GM12865 (cell line): ENCODE data around the gene RMND1.
A peak's percentile ranks its signal among the peaks of the same experiment; 100 is the strongest.

ENCODE experiments used
- DNase-seq: peaks from one replicate; pipeline ENCODE4 v3.0.0; 2010; ENCODE audit warnings: low read depth
- H3K4me3 ChIP-seq: 2 replicates; pipeline ENCODE4 v1.5.1; 2011; ENCODE audit warnings: mild to moderate bottlenecking, low read depth, low read length, control low read depth
- CTCF ChIP-seq: IDR thresholded peaks from 2 replicates; pipeline ENCODE4 v1.5.1; 2011; ENCODE audit warnings: low read length, control low read depth, low read depth, inconsistent platforms; ENCODE audit not compliant: insufficient read depth; ENCODE audit errors: missing control alignments

The RMND1 gene

GRCh38 chr6:151494235-151494935, 42.5 kb upstream of the RMND1 start:
- peak overlapping the region; percentile 14; the same call in 1 of the 2 replicates for H3K4me3 ChIP-seq
- peak; percentile 28 for DNase-seq
- no peak for TF ChIP-seq CTCF

GRCh38 chr6:151493804-151494234, 41.9 kb upstream of the RMND1 start, which contains the start of gene CCDC170:
Gene CCDC170, plus strand, starts transcription at chr6:151494017. Its CDS starts 112 bp downstream, at chr6:151494129.
- TF ChIP-seq CTCF, result no peak
- DNase-seq, result no peak
- H3K4me3 ChIP-seq, result peak within 1 kb of the TSS; percentile 14; the same call in 1 of the 2 replicates

- H3K4me3 ChIP-seq, result no peak overlapping the region
- DNase-seq, result no peak
- no peak for TF ChIP-seq CTCF
These were observed 41.4 kb upstream of the RMND1 start for GRCh38 chr6:151493161-151493803.

- no peak overlapping the region for H3K4me3 ChIP-seq
- DNase-seq, result no peak
- TF ChIP-seq CTCF, result no peak
These were observed 39.1 kb upstream of the RMND1 start for GRCh38 chr6:151490996-151491395.

- H3K4me3 ChIP-seq, result no peak overlapping the region
- TF ChIP-seq CTCF, result no peak
- DNase-seq, result no peak
These were observed 36.3 kb upstream of the RMND1 start for GRCh38 chr6:151488226-151488625.

- no peak for DNase-seq
- no peak for TF ChIP-seq CTCF
- H3K4me3 ChIP-seq, result no peak overlapping the region
These were observed 32.1 kb upstream of the RMND1 start for GRCh38 chr6:151483994-151484393.
